NCI-H460 (cell line): ENCODE measurements around the gene MYBPH. TPM values are rescaled to one million over a fixed set of nuclear protein-coding genes. Genes with fewer than 3 reads are reported as not detected.

ENCODE experiments used
- DNase-seq: peaks from one replicate; pipeline ENCODE4 v3.0.0-alpha.2; 2016; ENCODE audit warnings: low read depth; ENCODE audit errors: extremely low read depth
- total RNA-seq: library from RNA; depleted of rRNA; stranded (reverse); fragments of >200 nt; shearing (Covaris generic); gene quantifications from 2 replicates; pipeline ENCODE4 v1.2.3, GENCODE V29; 2014

Gene MYBPH
- total RNA-seq, 1 experiment from 2014 or later = not detected

DNA sequence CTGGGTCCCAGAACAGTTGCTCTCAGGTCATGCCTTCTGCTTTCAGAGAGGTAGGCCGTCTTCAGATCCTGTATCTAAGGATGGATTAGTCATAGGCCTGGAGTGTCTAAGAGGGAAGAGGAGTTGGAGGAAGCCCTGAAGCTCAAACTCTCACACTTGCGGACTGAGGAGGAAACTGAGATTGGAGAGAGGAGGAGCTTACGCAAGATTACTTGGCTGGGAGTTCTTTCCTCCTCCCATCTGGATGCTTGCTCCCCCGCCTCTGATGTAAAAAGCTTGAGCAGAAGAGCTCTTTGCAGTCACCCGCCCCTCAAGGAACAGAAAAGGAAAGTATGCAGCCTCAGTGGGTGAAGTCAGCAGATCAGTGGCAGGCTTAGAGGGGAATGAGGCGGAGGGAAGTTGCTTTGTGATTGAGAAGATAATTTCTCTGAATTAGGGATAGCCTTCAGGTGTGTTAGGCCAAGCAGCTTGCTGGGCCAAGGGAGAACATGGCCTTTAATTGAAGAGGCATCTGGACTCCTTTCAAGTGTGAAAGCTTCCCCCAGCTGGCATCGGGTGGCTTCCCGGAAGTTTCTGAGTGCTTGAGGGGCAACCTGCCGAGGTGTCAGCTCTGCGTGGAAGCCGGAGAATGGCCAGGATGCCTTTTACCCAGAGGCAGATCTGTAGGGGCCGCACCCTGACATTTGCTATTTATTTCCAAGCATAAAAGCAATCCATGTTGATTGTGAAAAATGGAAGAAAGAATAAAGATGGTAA is 41.5 kb downstream of the MYBPH start:
- no peak for DNase-seq

DNA sequence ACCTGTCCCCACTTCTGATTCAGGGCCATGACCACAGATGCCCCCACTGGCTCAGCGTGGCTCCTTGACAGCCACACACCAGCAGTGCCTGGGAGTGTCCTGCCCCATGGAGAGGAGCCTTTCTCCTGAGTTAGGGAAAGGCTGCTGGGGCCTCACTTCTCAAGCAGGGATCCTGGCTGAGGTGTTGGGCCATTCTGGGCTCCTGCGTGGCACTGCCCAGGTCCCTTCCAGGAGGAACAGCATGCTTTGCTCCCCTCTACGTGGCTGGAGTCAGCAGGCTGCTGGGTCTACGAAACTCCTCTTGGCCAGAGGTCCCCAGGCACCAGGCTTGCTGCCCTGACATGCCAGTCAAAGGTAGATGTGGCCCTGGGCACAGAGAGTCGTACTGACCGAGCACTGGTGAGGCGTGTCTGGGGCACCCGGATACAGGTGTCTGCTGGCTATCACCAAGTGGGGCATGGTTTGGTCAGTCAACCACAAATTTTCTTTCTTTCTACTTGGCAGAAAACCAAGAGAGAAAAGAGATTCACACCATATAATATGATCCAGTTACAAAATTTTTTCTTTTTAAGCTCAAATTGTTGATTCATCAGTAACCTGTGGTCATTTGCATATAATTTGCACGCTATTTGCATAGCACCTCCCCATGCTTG is 44.0 kb downstream of the MYBPH start:
- DNase-seq = no peak

GRCh38 chr1:203130358-203130985 is 45.2 kb downstream of the MYBPH start:
- no peak for DNase-seq

DNA sequence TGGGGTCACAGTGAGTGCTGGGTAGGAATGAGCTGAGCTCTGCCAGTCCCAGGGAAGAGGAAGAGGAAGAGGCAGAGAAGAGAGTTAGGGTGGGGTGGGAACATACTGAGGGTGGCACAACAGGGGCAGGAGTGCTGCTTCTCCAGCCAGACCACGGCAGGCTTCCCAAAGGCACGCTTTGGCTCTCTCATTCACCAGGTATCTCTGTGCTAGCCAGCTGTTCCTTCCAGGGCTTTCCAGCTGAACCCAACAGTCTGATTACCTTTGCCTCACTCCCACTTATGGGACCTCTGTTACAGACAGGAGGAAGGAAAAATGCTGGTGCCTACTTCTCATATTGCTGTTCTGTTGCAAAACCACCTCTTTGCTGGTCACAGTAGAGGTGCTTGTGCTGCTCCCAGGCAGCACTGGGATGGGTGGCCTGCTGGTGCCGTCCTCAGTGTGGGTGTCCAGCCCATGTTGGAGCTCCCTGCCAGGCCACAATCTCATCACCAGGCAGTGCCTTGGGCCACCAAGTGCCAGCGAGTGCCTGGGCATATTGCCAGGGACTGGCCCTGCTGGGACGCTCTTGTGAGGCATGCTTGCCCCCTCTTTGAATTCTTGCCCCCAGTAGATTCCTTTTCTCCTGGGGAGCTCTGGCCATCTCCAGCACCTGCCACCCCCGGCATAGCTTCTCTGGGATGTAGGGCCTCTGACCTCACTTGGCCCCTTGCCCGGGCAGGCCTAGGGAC is 46.0 kb downstream of the MYBPH start:
- DNase-seq = no peak

DNA sequence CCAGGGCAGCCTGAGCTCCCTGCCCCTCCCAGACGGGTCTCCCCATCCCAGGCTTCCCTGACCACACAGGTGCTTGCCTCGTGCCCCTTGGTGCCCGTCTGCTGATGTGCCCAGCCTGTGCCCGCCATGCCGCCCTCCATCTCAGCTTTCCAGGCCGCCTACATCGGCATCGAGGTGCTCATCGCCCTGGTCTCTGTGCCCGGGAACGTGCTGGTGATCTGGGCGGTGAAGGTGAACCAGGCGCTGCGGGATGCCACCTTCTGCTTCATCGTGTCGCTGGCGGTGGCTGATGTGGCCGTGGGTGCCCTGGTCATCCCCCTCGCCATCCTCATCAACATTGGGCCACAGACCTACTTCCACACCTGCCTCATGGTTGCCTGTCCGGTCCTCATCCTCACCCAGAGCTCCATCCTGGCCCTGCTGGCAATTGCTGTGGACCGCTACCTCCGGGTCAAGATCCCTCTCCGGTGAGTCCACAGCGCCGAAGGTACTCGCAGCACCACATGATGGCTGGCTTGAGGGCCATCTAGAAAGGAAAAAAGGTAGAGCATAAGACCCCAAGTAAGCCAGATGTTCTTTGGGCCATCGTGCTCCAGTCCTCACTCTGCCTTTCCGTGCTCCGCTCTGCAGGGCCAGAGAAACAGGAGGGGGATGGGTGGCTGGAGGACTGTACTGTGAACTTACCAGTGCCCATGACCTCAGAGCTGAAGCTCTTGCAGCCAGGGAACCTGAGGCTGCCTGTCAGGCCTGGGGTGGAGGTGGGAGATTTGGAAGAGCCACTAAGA is 46.7 kb downstream of the MYBPH start:
- no peak for DNase-seq

DNA sequence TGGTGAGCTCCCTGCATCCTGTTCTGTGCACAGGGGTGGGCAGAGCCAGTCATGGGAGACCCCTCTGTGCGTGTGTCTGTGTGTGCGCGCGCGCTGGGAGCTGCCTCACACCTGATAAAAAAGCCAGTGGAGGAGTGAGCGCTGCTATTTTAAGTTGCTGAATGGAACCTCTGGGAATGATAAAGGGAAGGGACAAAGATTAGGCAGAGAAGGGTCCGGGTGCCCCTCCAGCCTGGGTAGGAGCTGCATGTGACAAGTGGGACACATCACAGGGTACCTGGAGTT is 47.3 kb downstream of the MYBPH start:
- no peak for DNase-seq

DNA sequence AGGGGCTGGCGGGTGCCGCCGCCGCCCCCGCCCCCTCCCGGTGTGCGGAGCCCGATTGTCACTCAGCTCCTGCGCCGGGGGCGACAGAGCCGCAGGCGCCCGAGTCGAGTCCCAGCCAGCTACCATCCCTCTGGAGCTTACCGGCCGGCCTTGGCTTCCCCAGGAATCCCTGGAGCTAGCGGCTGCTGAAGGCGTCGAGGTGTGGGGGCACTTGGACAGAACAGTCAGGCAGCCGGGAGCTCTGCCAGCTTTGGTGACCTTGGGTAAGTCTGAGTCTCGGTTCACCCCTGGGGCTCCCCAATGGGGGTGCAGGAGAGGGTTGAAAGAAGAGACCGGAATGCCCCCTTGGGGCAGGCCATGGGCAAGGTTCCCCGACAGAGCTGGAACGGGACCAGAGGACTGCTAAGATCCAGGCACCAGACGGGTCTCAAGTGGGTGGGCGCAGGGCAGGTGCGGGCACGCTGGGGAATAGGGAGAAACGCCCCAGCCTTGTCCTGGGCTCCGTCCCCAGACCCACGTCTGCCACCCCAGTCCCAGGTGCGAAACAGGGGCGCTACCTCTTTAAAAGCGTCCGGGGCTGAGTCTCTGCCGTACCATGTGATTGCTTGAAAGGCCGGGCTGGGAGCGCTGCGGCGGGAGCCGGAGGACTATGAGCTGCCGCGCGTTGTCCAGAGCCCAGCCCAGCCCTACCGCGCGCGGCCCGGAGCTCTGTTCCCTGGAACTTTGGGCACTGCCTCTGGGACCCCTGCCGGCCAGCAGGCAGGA is 47.8 kb downstream of the MYBPH start, which contains the start of gene ADORA1:
ADORA1 (plus strand) TSS at position 61 of the 765 bp plus-strand sequence. CDS start 1,116 bp downstream, outside the sequence.
- no peak for DNase-seq

GRCh38 chr1:203126866-203127665 is 48.6 kb downstream of the MYBPH start:
- DNase-seq = no peak

DNA sequence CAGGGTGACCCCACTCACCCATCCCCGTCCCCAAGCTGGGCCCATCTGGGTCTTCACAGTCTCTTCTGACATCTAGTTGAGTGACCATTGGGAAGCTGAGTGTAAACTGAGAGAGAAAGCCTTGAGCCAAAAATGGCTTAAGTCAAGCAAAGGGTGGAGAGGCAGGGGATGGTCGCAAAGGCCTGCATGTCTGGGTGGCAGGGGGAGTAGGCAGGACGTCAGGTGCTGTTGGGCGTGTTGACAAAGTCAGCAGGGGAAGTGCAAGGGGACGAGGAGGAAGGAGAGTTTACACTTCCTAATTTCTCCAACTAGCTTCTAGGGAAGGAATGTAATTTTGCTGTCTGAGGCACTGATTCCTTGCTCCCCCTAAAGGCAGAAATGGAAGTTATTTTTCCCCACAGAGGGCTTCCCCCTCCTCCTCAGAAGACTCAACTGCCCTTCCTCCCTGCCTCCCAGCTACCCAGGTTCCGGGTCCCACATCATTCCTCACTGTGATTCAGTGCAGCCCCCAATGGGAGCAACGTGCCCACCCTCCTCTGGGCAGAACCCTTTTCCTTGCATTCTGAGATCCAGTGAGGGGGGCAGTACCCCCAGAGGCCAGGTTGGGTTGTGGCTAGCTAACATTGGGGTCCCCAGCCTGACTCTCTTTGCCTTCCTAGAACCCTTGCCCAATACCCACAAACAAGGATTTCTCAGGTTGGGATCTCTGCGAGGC is 49.3 kb downstream of the MYBPH start:
- DNase-seq = no peak

GRCh38 chr1:203124546-203125317 is 50.9 kb downstream of the MYBPH start:
- no peak for DNase-seq

DNA sequence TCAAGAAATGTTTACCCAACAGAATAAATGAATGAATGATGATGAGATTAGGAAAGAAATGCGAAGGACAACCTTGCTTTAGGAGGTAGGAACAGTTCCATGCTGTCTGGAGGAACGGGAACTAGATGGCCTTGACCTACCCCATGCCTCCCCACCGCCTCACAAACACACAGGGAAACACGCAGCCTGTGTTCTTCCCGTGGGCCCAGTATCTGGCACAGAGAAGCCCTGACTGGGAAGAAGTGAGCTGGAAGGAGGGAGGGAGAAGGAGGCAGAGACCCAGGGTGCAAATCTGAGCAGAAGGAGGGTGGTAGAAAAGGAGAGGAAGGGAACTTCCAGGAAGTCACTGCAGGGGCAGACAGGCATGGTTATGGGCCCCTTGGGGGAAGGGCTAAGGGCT is 51.6 kb downstream of the MYBPH start:
- DNase-seq = no peak

DNA sequence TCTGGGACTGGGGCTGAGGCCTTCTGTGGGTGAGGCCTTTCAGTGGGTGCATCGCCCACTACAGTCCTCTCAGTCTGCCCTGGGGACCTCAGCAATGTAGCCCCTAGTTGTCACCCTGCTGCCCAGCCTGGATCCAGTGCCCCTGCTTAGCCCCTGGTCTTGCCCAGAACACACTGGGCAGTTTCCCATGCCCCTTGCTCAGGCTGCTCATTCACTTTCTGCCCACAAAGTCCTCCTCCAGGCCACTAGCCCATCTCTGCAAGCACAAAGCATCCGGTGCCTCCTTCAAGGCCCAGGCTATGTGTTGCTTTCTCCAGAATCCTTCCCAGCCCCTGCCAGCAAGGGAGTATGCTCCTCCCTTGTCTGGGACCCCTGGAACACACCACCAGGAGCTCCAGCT is 53.5 kb downstream of the MYBPH start:
- no peak for DNase-seq

DNA sequence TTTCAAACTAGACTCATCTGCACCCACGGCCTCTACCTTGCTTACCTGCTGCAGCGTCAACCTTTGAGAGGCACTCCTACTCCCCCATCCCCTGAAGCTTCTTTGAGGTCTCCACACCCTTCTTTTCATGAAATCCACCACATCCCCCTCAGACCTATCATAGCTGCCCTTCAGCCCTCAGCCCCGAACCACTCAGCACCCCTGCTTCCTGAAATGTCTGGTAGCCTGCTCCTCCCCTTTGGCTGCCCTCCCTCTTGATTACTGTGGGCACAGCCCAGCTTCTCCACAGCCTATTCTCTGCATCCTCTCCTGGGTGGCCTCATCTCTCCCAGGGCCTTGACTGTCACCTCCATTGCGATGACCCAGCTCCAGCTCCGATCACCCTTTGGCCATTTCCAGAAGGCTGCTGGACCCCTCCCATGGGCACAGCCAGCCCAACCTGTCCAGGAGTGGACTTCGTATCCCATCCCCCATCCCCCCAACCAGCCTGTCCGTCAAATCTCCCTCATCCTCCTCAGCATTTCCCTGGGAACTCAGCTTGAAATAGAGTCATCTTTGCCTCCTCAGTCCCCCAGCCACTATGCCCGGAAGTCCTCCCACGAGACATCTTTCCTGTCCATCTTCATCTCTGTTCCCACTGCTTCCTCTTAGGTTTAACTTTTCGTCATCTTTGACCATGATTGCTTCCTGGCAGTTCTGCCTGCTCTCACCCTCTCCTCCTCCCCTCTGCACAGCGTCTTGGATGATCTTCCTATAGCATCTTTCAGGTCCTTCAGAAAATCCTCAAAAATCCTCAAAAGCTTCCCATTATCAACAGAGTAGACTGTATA is 54.2 kb downstream of the MYBPH start:
- DNase-seq = no peak

- no peak for DNase-seq
Measured at GRCh38 chr1:203120325-203121153, 55.1 kb downstream of the MYBPH start.
